A673 (cell line): Measurements from ENCODE around the gene SIN3B. TPM values are rescaled to one million over a fixed set of nuclear protein-coding genes. Genes with fewer than 3 reads are reported as not detected.
"Not testable (repeated sequence)": the region's sequence is repeated elsewhere in the genome, so short reads cannot be mapped to it uniquely, and the experiment has no call there.

ENCODE experiments used
- BruUV-seq: library from RNA; stranded (reverse); fragments of 400-500 nt; replicated peaks from 2 replicates; lab custom pipeline; 2021; lab: Mats Ljungman, UMichigan
- CTCF ChIA-PET: fragments of 300-600 bp; sonication (Branson Sonifier 250); formaldehyde crosslinking; loops from one replicate; lab custom pipeline; 2022; ENCODE audit warnings: antibody characterized with exemption; lab: Charles Lee
- POLR2A ChIA-PET: fragments of 300-600 bp; sonication (Branson Sonifier 250); formaldehyde crosslinking; loops from one replicate; lab custom pipeline; 2022; ENCODE audit warnings: antibody characterized with exemption; ENCODE audit not compliant: low non-redundant PET; lab: Charles Lee
- DNase-seq: peaks from one replicate; pipeline ENCODE4 v3.0.0-alpha.2; 2015; ENCODE audit warnings: low spot score
- H3K27ac ChIP-seq: fragments of 200-600 bp; sonication (generic); 2 replicates; pipeline ENCODE4 v1.5.1; 2016; ENCODE audit warnings: mixed run types, low read depth, mild to moderate bottlenecking, mixed read lengths, antibody characterized with exemption, low read length; ENCODE audit not compliant: poor library complexity, severe bottlenecking
- H3K27me3 ChIP-seq: fragments of 200-600 bp; sonication (generic); replicated peaks from 2 replicates; pipeline ENCODE4 v1.6.1; 2017; ENCODE audit warnings: mixed run types, low read depth, mild to moderate bottlenecking, mixed read lengths, antibody characterized with exemption, low read length; ENCODE audit not compliant: insufficient read depth, poor library complexity
- H3K36me3 ChIP-seq: fragments of 200-600 bp; sonication (generic); 2 replicates; pipeline ENCODE4 v1.6.1; 2016; ENCODE audit warnings: mixed run types, mild to moderate bottlenecking, mixed read lengths, antibody characterized with exemption, low read length; ENCODE audit not compliant: insufficient read depth, poor library complexity, severe bottlenecking
- H3K4me1 ChIP-seq: fragments of 200-600 bp; sonication (generic); 2 replicates; pipeline ENCODE4 v1.6.1; 2017; ENCODE audit warnings: mixed run types, mild to moderate bottlenecking, mixed read lengths, antibody characterized with exemption, low read length; ENCODE audit not compliant: insufficient read depth, poor library complexity, severe bottlenecking
- H3K4me3 ChIP-seq: fragments of 200-600 bp; sonication (generic); 2 replicates; pipeline ENCODE4 v1.5.1; 2016; ENCODE audit warnings: low read depth, mixed run types, mild to moderate bottlenecking, mixed read lengths, low read length; ENCODE audit not compliant: poor library complexity, severe bottlenecking
- H3K9me3 ChIP-seq: fragments of 200-600 bp; sonication (generic); 2 replicates; pipeline ENCODE4 v1.6.1; 2016; ENCODE audit warnings: mixed run types, low read depth, mild to moderate bottlenecking, mixed read lengths, antibody characterized with exemption, low read length; ENCODE audit not compliant: poor library complexity, severe bottlenecking
- CTCF ChIP-seq: fragments of 300-800, 200-600 bp; sonication (generic); conservative IDR thresholded peaks from 2 replicates; pipeline ENCODE4 v1.5.1; 2017; ENCODE audit warnings: low read depth, mild to moderate bottlenecking, antibody characterized with exemption, low read length, moderate library complexity, mixed read lengths
- EZH2 ChIP-seq: fragments of 200-600 bp; sonication (generic); IDR thresholded peaks from 2 replicates; pipeline ENCODE4 v1.6.1; 2017; ENCODE audit warnings: borderline replicate concordance, low read depth, mild to moderate bottlenecking, mixed read lengths, antibody characterized with exemption, low read length; ENCODE audit not compliant: poor library complexity, severe bottlenecking
- intact Hi-C: fragments of 100-400 bp; cut with micrococcal nuclease; formaldehyde crosslinking; loops from one replicate; pipeline ENCODE4 v1.10.0; 2022; ENCODE audit not compliant: unreplicated experiment
- total RNA-seq: library from RNA; stranded (reverse); gene quantifications from 2 replicates; pipeline ENCODE4 v1.2.3, GENCODE V29; 2021

Gene SIN3B
- total RNA-seq, 1 experiment from 2014 or later = 76.7 TPM

GRCh38 chr19:16797876-16798275, 31.3 kb upstream of the SIN3B start:
- Histone ChIP-seq H3K9me3 (no peaks in the 10 kb centered on the region), H3K4me1 (no peaks in the 10 kb centered on the region), H3K27me3 (no peaks in the 10 kb centered on the region), H3K4me3 (no peak overlapping the region), H3K27ac (no peak overlapping the region), H3K36me3 (no peaks in the 10 kb centered on the region)
- TF ChIP-seq EZH2 = no peak
- DNase-seq = no peak
- POLR2A ChIA-PET = interaction anchor here (0.6 kb wide), 1 partner anchor 183 kb away, joined by 5 read pairs; no protein-coding TSS in a partner anchor
- no TSS peak for BruUV-seq
- intact Hi-C loops = no loop called here
- CTCF ChIA-PET = no interaction called here

GRCh38 chr19:16798326-16798725, 30.9 kb upstream of the SIN3B start:
- CTCF ChIA-PET = interaction anchor here (0.5 kb wide), 1 partner anchor 243 kb away, joined by 8 read pairs; no protein-coding TSS in a partner anchor
- H3K4me3 ChIP-seq, BruUV-seq, H3K9me3 ChIP-seq, H3K36me3 ChIP-seq, intact Hi-C loops, H3K27ac ChIP-seq, H3K27me3 ChIP-seq, H3K4me1 ChIP-seq, DNase-seq: not testable (repeated sequence)
- POLR2A ChIA-PET = interaction anchor here (0.6 kb wide), 1 partner anchor 182 kb away, joined by 5 read pairs; no protein-coding TSS in a partner anchor

- intact Hi-C loops = no loop called here
- H3K4me1 ChIP-seq = no peaks in the 10 kb centered on the region
- TF ChIP-seq EZH2 (no peak), CTCF (no peak)
- DNase-seq = no peak
- H3K36me3 ChIP-seq = no peaks in the 10 kb centered on the region
- no peaks in the 10 kb centered on the region for H3K27me3 ChIP-seq
- BruUV-seq = no TSS peak
- no peak overlapping the region for H3K27ac ChIP-seq
- no peak overlapping the region for H3K4me3 ChIP-seq
- ChIA-PET POLR2A (no interaction called here), CTCF (no interaction called here)
- H3K9me3 ChIP-seq = no peaks in the 10 kb centered on the region
These were observed 29.5 kb upstream of the SIN3B start for GRCh38 chr19:16799740-16800139.

GRCh38 chr19:16801600-16802013, 27.6 kb upstream of the SIN3B start:
- CTCF ChIA-PET = no interaction called here
- H3K27me3 ChIP-seq = no peaks in the 10 kb centered on the region
- no peak overlapping the region for H3K27ac ChIP-seq

More at GRCh38 chr19:16801600-16802013, 27.6 kb upstream of the SIN3B start:
- BruUV-seq = no TSS peak
- no peaks in the 10 kb centered on the region for H3K9me3 ChIP-seq
- intact Hi-C loops = no loop called here
- no peaks in the 10 kb centered on the region for H3K36me3 ChIP-seq
- no peaks in the 10 kb centered on the region for H3K4me1 ChIP-seq
- POLR2A ChIA-PET = no interaction called here
- no peak overlapping the region for H3K4me3 ChIP-seq
- DNase-seq = peak; percentile 52
- TF ChIP-seq CTCF (no peak), EZH2 (no peak)
